Measurements from ENCODE around the gene VSTM2B. TPM values are rescaled to one million over a fixed set of nuclear protein-coding genes. Genes with fewer than 3 reads are reported as not detected.

The VSTM2B gene
- total RNA-seq, 1 experiment from 2014 or later = 0.31 TPM

- Histone ChIP-seq H3K4ac (ENCODE audit: low read depth, low read length) (no peak overlapping the region), H2BK15ac (ENCODE audit: low read depth, low read length) (no peak overlapping the region), H3K9ac (ENCODE audit: extremely low read depth, insufficient read length, low read length) (no peak overlapping the region), H3K79me2 (ENCODE audit: insufficient read depth, low read length) (no peaks in the 10 kb centered on the region), H3K27me3 (ENCODE audit: insufficient read depth, low read length) (no peaks in the 10 kb centered on the region; the same call in 1 of the 2 replicates), H2AFZ (ENCODE audit: low read length) (no peak overlapping the region), H2BK5ac (ENCODE audit: insufficient read length, low read length) (no peak overlapping the region), H4K8ac (replicated peaks; ENCODE audit: insufficient read length, low read depth, low read length) (no peak overlapping the region), H4K20me1 (ENCODE audit: control insufficient read depth, insufficient read depth, insufficient read length) (peaks cover 2% of the 10 kb centered on the region), H3K56ac (ENCODE audit: insufficient read length, low read depth, low read length) (no peak overlapping the region), H3K4me1 (ENCODE audit: insufficient read depth, low read length) (no peaks in the 10 kb centered on the region), H3K14ac (ENCODE audit: insufficient read depth, low read length) (no peak overlapping the region), H3K79me1 (ENCODE audit: insufficient read depth, low read depth, low read length, poor library complexity, severe bottlenecking) (no peaks in the 10 kb centered on the region), H3K18ac (ENCODE audit: insufficient read length, low read depth, low read length) (no peak overlapping the region), H2AK5ac (ENCODE audit: insufficient read length, low read length) (no peak overlapping the region), H2BK120ac (ENCODE audit: low read depth, low read length, poor library complexity, severe bottlenecking) (no peak overlapping the region), H2BK12ac (ENCODE audit: insufficient read length, low read depth, low read length) (no peak overlapping the region), H3K4me2 (ENCODE audit: insufficient read depth, insufficient read length, low read length) (no peak overlapping the region), H3K9me3 (ENCODE audit: control insufficient read depth, low read depth, low read length) (no peaks in the 10 kb centered on the region), H4K91ac (ENCODE audit: insufficient read length, low read depth, low read length) (no peak overlapping the region), H3K23me2 (ENCODE audit: insufficient read length, low read depth, low read length, poor library complexity, severe bottlenecking) (no peaks in the 10 kb centered on the region), H3K23ac (ENCODE audit: insufficient read length, low read depth, low read length) (no peak overlapping the region), H3T11ph (ENCODE audit: low read length) (no peak overlapping the region), H4K5ac (ENCODE audit: insufficient read length, low read depth, low read length) (no peak overlapping the region), H3K27ac (ENCODE audit: insufficient read length, low read depth, low read length) (no peak overlapping the region), H2BK20ac (ENCODE audit: low read depth, low read length, poor library complexity, severe bottlenecking) (no peak overlapping the region)
- no peak for TF ChIP-seq CTCF (conservative IDR thresholded peaks at IDR 0.05)
- Mint-ChIP-seq H3K4me3 (no peak overlapping the region), H3K27ac (no peak overlapping the region), H3K9me3 (peaks cover 2 to 3% of the 10 kb centered on the region in 2 experiments; a peak in 1 of 5 replicates), H3K27me3 (ENCODE audit: low read depth) (peaks cover 22% of the 10 kb centered on the region), H3K4me1 (peaks cover 3 to 11% of the 10 kb centered on the region in 2 experiments; a peak in 2 of 4 replicates), H3K36me3 (ENCODE audit: insufficient read depth in 1 of 3, low read depth in 3 of 3) (no peaks in the 10 kb centered on the region)
- DNase-seq = peak; percentile 14
- WGBS (ENCODE audit: extremely low coverage, insufficient read length, low lambda C conversion rate) = no CpG with 5 or more reads among the region's 3 CpGs
These were observed 17.0 kb downstream of the VSTM2B start for GRCh38 chr19:29542776-29543175.
